T-helper 9 cell (primary cell): ENCODE measurements around the gene ERCC6L.

Experiments used
- DNase-seq: peaks from one replicate; pipeline ENCODE4 v3.0.0-alpha.2; 2020
- total RNA-seq, 2 donors: gene quantifications; one replicate each; lab custom pipeline; 2026; lab: John Stamatoyannopoulos, UW

The ERCC6L gene
- 3.1 to 3.6 reads per million in 2 donors for total RNA-seq

- peak; percentile 70 for DNase-seq
Measured at GRCh38 chrX:72238721-72239475, at the start of gene ERCC6L. Gene ERCC6L, minus strand, starts transcription at chrX:72239027. Its CDS starts 116 bp downstream, at chrX:72238911.

GRCh38 chrX:72282302-72282701 is 43.5 kb upstream of the ERCC6L start:
- no peak for DNase-seq

- DNase-seq: no peak
Measured at GRCh38 chrX:72280321-72280845, 41.6 kb upstream of the ERCC6L start.

- DNase-seq: no peak
Measured at GRCh38 chrX:72276478-72276953, 37.7 kb upstream of the ERCC6L start.

GRCh38 chrX:72274526-72274925 is 35.7 kb upstream of the ERCC6L start:
- no peak for DNase-seq

- DNase-seq: no peak
Measured at GRCh38 chrX:72273718-72274117, 34.9 kb upstream of the ERCC6L start.

GRCh38 chrX:72272868-72273267 is 34.0 kb upstream of the ERCC6L start:
- no peak for DNase-seq

- no peak for DNase-seq
Measured at GRCh38 chrX:72271812-72272211, 33.0 kb upstream of the ERCC6L start.

GRCh38 chrX:72271091-72271788 is 32.4 kb upstream of the ERCC6L start:
- DNase-seq: no peak

GRCh38 chrX:72270316-72270866 is 31.6 kb upstream of the ERCC6L start:
- no peak for DNase-seq

GRCh38 chrX:72269671-72270251 is 30.9 kb upstream of the ERCC6L start:
- DNase-seq: no peak

GRCh38 chrX:72268597-72269365 is 30.0 kb upstream of the ERCC6L start:
- DNase-seq: no peak

- DNase-seq: no peak
Measured at GRCh38 chrX:72265263-72265662, 26.4 kb upstream of the ERCC6L start.

- DNase-seq: no peak
Measured at GRCh38 chrX:72262077-72262476, 23.2 kb upstream of the ERCC6L start.

- DNase-seq: no peak
Measured at GRCh38 chrX:72260448-72260847, 21.6 kb upstream of the ERCC6L start.

- no peak for DNase-seq
Measured at GRCh38 chrX:72258174-72258573, 19.3 kb upstream of the ERCC6L start.

- DNase-seq: no peak
Measured at GRCh38 chrX:72255864-72256263, 17.0 kb upstream of the ERCC6L start.

- DNase-seq: no peak
Measured at GRCh38 chrX:72255445-72255844, 16.6 kb upstream of the ERCC6L start.

GRCh38 chrX:72254816-72255215 is 16.0 kb upstream of the ERCC6L start:
- no peak for DNase-seq

- no peak for DNase-seq
Measured at GRCh38 chrX:72253686-72254085, 14.9 kb upstream of the ERCC6L start.

- no peak for DNase-seq
Measured at GRCh38 chrX:72247206-72247942, 8.5 kb upstream of the ERCC6L start.
